Measurements from ENCODE around the gene CARMIL3. TPM values are rescaled to one million over a fixed set of nuclear protein-coding genes. Genes with fewer than 3 reads are reported as not detected.

Gene CARMIL3
- total RNA-seq, 1 donor from 2014 or later = 0.11 TPM

DNA sequence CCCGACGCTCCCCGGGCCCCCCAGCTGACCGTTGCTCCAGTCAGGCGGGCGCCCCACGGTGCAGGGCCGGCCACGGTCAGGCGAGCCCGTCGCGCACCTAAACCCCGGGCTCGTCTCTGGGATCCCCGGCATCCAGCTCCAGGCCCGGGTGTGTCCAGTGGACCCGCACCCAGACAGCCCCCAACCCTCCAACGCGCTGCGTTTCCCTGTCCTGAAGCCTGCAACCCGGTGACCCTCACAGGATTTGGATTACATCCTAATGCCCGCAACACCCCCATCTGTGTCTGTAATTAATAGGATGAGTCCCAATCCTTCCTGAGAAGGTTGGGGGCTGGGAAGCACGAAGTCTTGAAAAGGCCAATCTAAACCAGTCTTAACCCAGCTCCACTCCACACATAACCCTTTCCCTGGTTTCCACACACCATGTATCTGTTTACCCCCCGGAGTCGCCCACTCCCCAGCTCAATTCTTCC lies 30.0 kb downstream of the CARMIL3 start:
- no peak overlapping the region for H3K27ac ChIP-seq (replicated peaks)
- no peaks in the 10 kb centered on the region for H3K9me3 ChIP-seq (replicated peaks)
- DNase-seq = no peak
- peaks cover 35% of the 10 kb centered on the region for H3K27me3 ChIP-seq (ENCODE audit: low read depth)
- H3K4me1 ChIP-seq = peaks cover 15% of the 10 kb centered on the region
- TF ChIP-seq, protein P1, sequence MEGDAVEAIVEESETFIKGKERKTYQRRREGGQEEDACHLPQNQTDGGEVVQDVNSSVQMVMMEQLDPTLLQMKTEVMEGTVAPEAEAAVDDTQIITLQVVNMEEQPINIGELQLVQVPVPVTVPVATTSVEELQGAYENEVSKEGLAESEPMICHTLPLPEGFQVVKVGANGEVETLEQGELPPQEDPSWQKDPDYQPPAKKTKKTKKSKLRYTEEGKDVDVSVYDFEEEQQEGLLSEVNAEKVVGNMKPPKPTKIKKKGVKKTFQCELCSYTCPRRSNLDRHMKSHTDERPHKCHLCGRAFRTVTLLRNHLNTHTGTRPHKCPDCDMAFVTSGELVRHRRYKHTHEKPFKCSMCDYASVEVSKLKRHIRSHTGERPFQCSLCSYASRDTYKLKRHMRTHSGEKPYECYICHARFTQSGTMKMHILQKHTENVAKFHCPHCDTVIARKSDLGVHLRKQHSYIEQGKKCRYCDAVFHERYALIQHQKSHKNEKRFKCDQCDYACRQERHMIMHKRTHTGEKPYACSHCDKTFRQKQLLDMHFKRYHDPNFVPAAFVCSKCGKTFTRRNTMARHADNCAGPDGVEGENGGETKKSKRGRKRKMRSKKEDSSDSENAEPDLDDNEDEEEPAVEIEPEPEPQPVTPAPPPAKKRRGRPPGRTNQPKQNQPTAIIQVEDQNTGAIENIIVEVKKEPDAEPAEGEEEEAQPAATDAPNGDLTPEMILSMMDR (IDR thresholded peaks at IDR 0.05; ENCODE audit: borderline replicate concordance) = no peak
- H3K36me3 ChIP-seq = no peaks in the 10 kb centered on the region
- peak overlapping the region; percentile 72 for H3K4me3 ChIP-seq
- intact Hi-C loops (cut with micrococcal nuclease) = no loop called here

DNA sequence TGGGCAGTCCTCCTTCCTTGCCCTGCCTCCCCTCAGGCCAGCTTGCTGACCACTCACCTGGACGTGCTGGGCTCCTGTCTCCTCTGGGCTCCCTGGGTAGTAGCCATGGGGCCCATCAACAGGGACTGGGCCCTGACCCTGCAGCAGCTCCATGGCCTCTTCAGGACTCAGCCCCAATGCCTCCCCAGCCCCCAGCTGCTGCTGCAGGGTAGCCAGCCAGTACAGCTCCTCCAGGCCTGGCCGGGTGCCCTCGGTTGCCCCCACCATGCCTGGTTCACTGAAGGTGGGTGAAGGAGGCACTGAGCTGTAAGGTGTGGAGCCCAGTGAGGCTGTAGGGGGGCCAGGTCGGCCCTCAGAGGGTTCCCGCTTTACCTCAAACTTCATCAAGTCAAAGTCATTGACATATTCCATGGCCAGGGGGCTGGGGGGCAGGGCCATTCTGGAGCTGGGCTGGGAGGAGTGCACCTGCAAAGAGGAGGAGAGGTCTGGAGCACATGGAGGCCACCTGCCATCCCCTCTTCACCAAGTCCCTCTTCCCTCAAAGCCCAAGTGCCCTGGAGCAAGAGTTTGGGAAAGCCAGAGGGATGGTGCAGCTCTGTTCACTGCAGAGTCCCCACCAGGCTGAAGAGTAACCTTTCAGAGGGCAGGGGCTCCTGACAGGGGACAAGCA lies 30.7 kb downstream of the CARMIL3 start:
- Histone ChIP-seq H3K9me3 (replicated peaks) (no peaks in the 10 kb centered on the region), H3K27me3 (ENCODE audit: low read depth) (peaks cover 29% of the 10 kb centered on the region), H3K27ac (replicated peaks) (no peak overlapping the region), H3K4me3 (no peak overlapping the region), H3K4me1 (peaks cover 15% of the 10 kb centered on the region), H3K36me3 (no peaks in the 10 kb centered on the region)
- intact Hi-C loops (cut with micrococcal nuclease) = no loop called here
- TF ChIP-seq, protein P1 (IDR thresholded peaks at IDR 0.05; ENCODE audit: borderline replicate concordance) = no peak
- no peak for DNase-seq

DNA sequence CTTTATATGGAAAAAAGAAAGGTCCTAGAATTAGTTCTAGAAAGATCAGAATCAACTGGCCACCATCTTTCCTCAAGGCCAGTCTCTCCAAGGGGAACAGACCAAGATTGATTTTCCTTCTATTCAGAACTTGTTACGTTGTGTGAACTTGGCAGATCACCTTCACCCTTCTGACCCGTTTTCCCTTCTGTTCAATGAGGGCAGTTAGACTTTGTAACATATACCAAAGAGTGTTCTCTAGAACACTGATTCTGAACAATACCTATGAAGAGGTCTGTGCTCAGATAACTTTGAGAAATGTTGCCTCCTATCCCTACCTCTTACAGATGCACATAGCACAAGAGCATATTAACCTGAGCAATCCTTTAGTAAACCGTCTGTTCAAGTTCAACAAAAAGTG lies 31.7 kb downstream of the CARMIL3 start:
- H3K27me3 ChIP-seq (ENCODE audit: low read depth) = peaks cover 29% of the 10 kb centered on the region

DNA sequence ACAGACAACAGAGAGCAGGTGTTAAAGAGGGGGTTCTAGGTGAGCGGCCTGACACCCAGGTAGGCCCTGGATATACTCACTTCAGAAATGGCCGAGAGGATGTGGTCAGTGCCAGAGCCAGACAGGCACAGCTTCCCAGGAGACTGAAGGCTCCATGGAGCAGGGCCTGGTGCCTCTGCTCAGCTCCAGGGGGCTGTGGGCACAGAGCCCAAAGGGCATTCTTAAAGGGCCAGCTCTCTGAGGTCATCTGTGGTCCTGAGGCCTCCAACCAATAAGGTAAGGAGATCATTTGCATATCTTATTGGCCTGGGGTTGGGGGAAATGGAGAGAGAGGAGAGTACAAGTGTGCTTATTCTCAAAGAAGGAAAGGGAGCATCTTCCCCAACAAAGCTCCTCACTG lies 32.6 kb downstream of the CARMIL3 start:
- TF ChIP-seq, protein P1 (IDR thresholded peaks at IDR 0.05; ENCODE audit: borderline replicate concordance) = no peak
- H3K9me3 ChIP-seq (replicated peaks) = no peaks in the 10 kb centered on the region
- intact Hi-C loops (cut with micrococcal nuclease) = no loop called here
- H3K27ac ChIP-seq (replicated peaks) = no peak overlapping the region
- no peaks in the 10 kb centered on the region for H3K36me3 ChIP-seq
- H3K4me3 ChIP-seq = no peak overlapping the region
- peaks cover 15% of the 10 kb centered on the region for H3K4me1 ChIP-seq
- DNase-seq = no peak
- peaks cover 26% of the 10 kb centered on the region for H3K27me3 ChIP-seq (ENCODE audit: low read depth)

More for the DNA sequence above, 31.7 kb downstream of the CARMIL3 start:
- H3K27ac ChIP-seq (replicated peaks) = no peak overlapping the region
- H3K4me3 ChIP-seq = no peak overlapping the region
- no peaks in the 10 kb centered on the region for H3K9me3 ChIP-seq (replicated peaks)
- intact Hi-C loops (cut with micrococcal nuclease) = no loop called here
- DNase-seq = no peak
- TF ChIP-seq, protein P1 (IDR thresholded peaks at IDR 0.05; ENCODE audit: borderline replicate concordance) = no peak
- H3K4me1 ChIP-seq = peaks cover 15% of the 10 kb centered on the region
- H3K36me3 ChIP-seq = no peaks in the 10 kb centered on the region

DNA sequence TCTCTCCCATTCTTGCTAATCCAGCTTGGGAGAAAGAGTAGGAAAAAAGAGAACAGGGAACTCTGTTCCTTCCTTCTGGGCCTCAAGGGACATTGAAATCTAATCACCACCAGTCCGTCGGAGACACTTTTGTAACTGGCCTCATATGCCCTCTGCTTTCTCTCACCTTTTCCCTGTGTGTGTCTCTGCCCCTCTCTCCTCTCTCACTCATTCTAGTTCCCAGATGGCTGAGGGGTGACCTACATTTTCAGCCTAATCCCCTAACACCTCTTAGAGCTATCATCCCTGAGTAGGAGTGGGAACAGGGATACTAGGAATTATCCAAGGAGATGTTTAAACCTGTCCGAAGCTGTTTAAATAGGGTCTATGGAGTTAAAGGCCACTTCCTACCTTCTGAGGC lies 33.4 kb downstream of the CARMIL3 start:
- Histone ChIP-seq H3K9me3 (replicated peaks) (no peaks in the 10 kb centered on the region), H3K27me3 (ENCODE audit: low read depth) (peaks cover 18% of the 10 kb centered on the region), H3K36me3 (no peaks in the 10 kb centered on the region), H3K27ac (replicated peaks) (no peak overlapping the region), H3K4me3 (no peak overlapping the region), H3K4me1 (peaks cover 15% of the 10 kb centered on the region)
- TF ChIP-seq, protein P1 (IDR thresholded peaks at IDR 0.05; ENCODE audit: borderline replicate concordance) = no peak
- intact Hi-C loops (cut with micrococcal nuclease) = no loop called here
- no peak for DNase-seq

Data from left ventricle myocardium inferior (tissue), 1 donor.